ENCODE measurements around the gene NT5DC3.

Gene NT5DC3

GRCh38 chr12:103833095-103833775 lies 7.8 kb downstream of the NT5DC3 start:
- no peak for DNase-seq (ENCODE audit: low read depth)

GRCh38 chr12:103832048-103832997 lies 8.7 kb downstream of the NT5DC3 start:
- no peak for DNase-seq (ENCODE audit: low read depth)

- DNase-seq (ENCODE audit: low read depth): no peak
Measured at GRCh38 chr12:103830730-103831320, 10.2 kb downstream of the NT5DC3 start.

GRCh38 chr12:103830025-103830725 lies 10.9 kb downstream of the NT5DC3 start:
- no peak for DNase-seq (ENCODE audit: low read depth)

GRCh38 chr12:103829092-103829491 lies 11.9 kb downstream of the NT5DC3 start:
- no peak for DNase-seq (ENCODE audit: low read depth)

GRCh38 chr12:103827911-103828391 lies 13.1 kb downstream of the NT5DC3 start:
- no peak for DNase-seq (ENCODE audit: low read depth)

GRCh38 chr12:103824845-103825244 lies 16.2 kb downstream of the NT5DC3 start:
- DNase-seq (ENCODE audit: low read depth): no peak

GRCh38 chr12:103824290-103824689 lies 16.7 kb downstream of the NT5DC3 start:
- DNase-seq (ENCODE audit: low read depth): no peak

- no peak for DNase-seq (ENCODE audit: low read depth)
Measured at GRCh38 chr12:103823871-103824270, 17.2 kb downstream of the NT5DC3 start.

GRCh38 chr12:103821773-103822172 lies 19.3 kb downstream of the NT5DC3 start:
- no peak for DNase-seq (ENCODE audit: low read depth)

GRCh38 chr12:103820881-103821489 lies 20.0 kb downstream of the NT5DC3 start:
- DNase-seq (ENCODE audit: low read depth): no peak

GRCh38 chr12:103820361-103820760 lies 20.7 kb downstream of the NT5DC3 start:
- no peak for DNase-seq (ENCODE audit: low read depth)

GRCh38 chr12:103819892-103820291 lies 21.1 kb downstream of the NT5DC3 start:
- DNase-seq (ENCODE audit: low read depth): no peak

GRCh38 chr12:103819312-103819711 lies 21.7 kb downstream of the NT5DC3 start:
- no peak for DNase-seq (ENCODE audit: low read depth)

GRCh38 chr12:103817791-103818190 lies 23.2 kb downstream of the NT5DC3 start:
- DNase-seq (ENCODE audit: low read depth): no peak

GRCh38 chr12:103816663-103817062 lies 24.4 kb downstream of the NT5DC3 start:
- DNase-seq (ENCODE audit: low read depth): no peak

GRCh38 chr12:103814436-103814835 lies 26.6 kb downstream of the NT5DC3 start:
- no peak for DNase-seq (ENCODE audit: low read depth)

GRCh38 chr12:103813949-103814348 lies 27.1 kb downstream of the NT5DC3 start:
- no peak for DNase-seq (ENCODE audit: low read depth)

- DNase-seq (ENCODE audit: low read depth): no peak
Measured at GRCh38 chr12:103813426-103813825, 27.6 kb downstream of the NT5DC3 start.

GRCh38 chr12:103812789-103813188 lies 28.2 kb downstream of the NT5DC3 start:
- no peak for DNase-seq (ENCODE audit: low read depth)

- no peak for DNase-seq (ENCODE audit: low read depth)
Measured at GRCh38 chr12:103811791-103812190, 29.2 kb downstream of the NT5DC3 start.
